Measurements from ENCODE around the gene MALT1. TPM values are rescaled to one million over a fixed set of nuclear protein-coding genes. Genes with fewer than 3 reads are reported as not detected.
"Not testable (repeated sequence)": the region's sequence is repeated elsewhere in the genome, so short reads cannot be mapped to it uniquely, and the experiment has no call there.

The MALT1 gene
- total RNA-seq, 1 experiment from 2014 or later: 24.0 TPM

DNA sequence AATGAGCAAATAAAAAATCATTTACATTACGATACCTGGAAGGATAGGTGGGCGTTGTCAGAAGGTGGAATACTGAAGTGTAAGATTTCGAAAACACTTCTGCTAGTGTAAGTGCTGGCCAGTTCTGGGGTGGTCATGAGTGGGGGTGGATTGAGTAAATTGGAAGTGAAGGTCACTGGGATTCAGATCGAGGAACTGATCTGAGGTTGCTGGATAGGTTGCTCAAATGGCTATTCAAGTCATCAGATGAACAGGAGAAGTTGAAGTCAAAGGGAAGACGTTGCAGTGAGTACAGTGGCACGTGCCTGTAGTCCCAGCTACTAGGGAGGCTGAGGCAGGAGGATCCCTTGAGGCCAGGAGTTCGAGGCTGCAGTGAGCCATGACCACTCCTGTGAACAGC lies 95.7 kb downstream of the MALT1 start:
- peaks cover 9% of the 10 kb centered on the region for H3K4me1 ChIP-seq (replicated peaks)
- H3K4me3 ChIP-seq: no peak overlapping the region
- no peaks in the 10 kb centered on the region for H3K9me3 ChIP-seq (replicated peaks)
- no peak overlapping the region for H3K27ac ChIP-seq
- no peaks in the 10 kb centered on the region; the same call in 1 of the 2 replicates for H3K27me3 ChIP-seq (replicated peaks)
- no peaks in the 10 kb centered on the region for H3K36me3 ChIP-seq
- no peak for DNase-seq (ENCODE audit: low read depth in 1 of 2, low spot score in 2 of 2)

DNA sequence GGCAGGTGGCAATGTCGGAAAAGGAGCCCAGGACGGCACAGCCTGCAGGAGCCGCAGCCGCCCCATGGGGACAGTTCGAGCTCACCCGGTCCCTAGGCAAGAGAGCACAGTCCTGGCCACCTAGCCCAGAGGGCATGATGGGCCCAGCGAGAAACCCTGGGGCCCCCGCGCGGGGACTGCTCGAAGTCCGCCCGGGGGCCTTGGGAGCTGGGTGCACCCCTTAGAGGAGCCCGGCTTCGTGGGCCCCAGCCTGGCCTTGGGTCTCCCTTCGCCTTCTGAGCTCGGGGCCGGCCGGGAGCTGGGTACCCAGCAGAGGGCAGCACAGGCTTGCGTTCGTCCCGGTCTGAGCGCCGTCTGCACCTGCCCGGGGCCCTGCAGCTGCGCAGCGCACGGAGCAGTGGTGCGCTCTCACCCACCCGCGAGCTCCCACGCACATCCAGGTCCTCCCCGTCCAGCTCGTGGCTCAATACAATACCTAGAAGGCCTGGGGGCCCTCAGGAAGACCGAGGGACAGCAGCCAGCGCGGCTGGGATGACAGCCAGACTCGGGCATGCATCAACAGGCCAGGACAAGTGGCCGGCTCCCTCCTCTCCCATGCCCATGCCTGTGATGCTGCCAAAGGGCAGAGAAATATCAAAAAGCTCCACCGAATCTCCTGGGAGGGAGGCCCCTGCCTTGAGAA lies 97.2 kb downstream of the MALT1 start:
- Histone ChIP-seq H3K4me3 (no peak overlapping the region), H3K27ac (no peak overlapping the region), H3K9me3 (replicated peaks) (peaks cover 2% of the 10 kb centered on the region; the same call in 1 of the 2 replicates), H3K36me3 (no peaks in the 10 kb centered on the region), H3K27me3 (replicated peaks) (no peaks in the 10 kb centered on the region; the same call in 1 of the 2 replicates), H3K4me1 (replicated peaks) (peaks cover 7% of the 10 kb centered on the region)
- DNase-seq (ENCODE audit: low read depth in 1 of 2, low spot score in 2 of 2): peak; percentile 73

GRCh38 chr18:58769321-58769720 lies 98.1 kb downstream of the MALT1 start:
- Histone ChIP-seq H3K36me3 (no peaks in the 10 kb centered on the region), H3K27me3 (replicated peaks) (no peaks in the 10 kb centered on the region; the same call in 1 of the 2 replicates), H3K4me3 (no peak overlapping the region), H3K9me3 (replicated peaks) (peaks cover 3% of the 10 kb centered on the region; the same call in 1 of the 2 replicates), H3K4me1 (replicated peaks) (peaks cover 10% of the 10 kb centered on the region), H3K27ac (no peak overlapping the region)
- DNase-seq (ENCODE audit: low read depth in 1 of 2, low spot score in 2 of 2): no peak

DNA sequence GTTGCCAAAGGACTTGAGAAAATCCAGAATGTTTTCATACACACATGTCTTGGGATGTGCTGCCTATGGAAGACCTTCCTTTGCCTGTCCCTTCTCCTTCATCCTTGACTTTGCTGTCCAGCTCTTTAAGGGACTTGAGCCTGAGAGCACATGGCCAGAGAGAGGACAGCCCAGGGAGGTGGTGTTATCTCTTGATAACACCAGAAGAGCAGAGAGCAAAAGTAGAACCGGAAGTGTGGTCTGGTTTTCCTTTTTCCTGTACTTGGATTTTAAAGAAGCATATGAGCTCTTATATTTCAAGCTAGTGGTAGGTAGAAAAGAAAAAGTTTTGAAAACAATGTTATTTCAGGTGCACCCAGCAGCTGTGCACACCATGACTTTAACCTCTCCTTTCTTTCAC lies 99.3 kb downstream of the MALT1 start:
- H3K9me3 ChIP-seq (replicated peaks): peaks cover 3% of the 10 kb centered on the region; the same call in 1 of the 2 replicates
- DNase-seq (ENCODE audit: low read depth in 1 of 2, low spot score in 2 of 2): no peak
- H3K27ac ChIP-seq: no peak overlapping the region
- peaks cover 19% of the 10 kb centered on the region for H3K4me1 ChIP-seq (replicated peaks)
- no peaks in the 10 kb centered on the region for H3K36me3 ChIP-seq
- no peak overlapping the region for H3K4me3 ChIP-seq
- no peaks in the 10 kb centered on the region for H3K27me3 ChIP-seq (replicated peaks)

- no peaks in the 10 kb centered on the region for H3K27me3 ChIP-seq (replicated peaks)
- no peak overlapping the region for H3K4me3 ChIP-seq
- peaks cover 3% of the 10 kb centered on the region; the same call in 1 of the 2 replicates for H3K9me3 ChIP-seq (replicated peaks)
- H3K36me3 ChIP-seq: no peaks in the 10 kb centered on the region
- H3K4me1 ChIP-seq (replicated peaks): peaks cover 19% of the 10 kb centered on the region
- DNase-seq (ENCODE audit: low read depth in 1 of 2, low spot score in 2 of 2): no peak
- no peak overlapping the region for H3K27ac ChIP-seq
Measured at GRCh38 chr18:58772161-58772560, 100.9 kb downstream of the MALT1 start.

DNA sequence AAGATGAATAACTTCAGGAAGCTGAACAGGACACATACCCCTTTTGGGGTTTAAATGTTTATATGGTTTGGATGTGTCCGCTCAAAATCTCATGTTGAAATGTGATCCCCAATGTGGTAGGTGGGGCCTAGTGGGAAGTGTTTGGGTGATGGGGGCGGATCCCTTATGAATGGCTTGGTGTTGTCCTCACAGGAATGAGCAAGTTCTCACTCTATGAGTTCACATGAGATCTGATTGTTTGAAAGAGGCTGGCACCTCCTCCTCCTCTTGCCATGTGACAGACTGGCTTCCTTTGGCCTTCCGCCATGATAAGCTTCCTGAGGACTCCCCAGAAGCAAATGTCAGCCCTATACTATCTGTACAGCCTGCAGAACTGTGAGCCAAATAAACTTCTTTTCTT lies 104.8 kb downstream of the MALT1 start:
- H3K27ac ChIP-seq: no peak overlapping the region
- H3K4me1 ChIP-seq (replicated peaks): peaks cover 11% of the 10 kb centered on the region
- H3K9me3 ChIP-seq (replicated peaks): peaks cover 3% of the 10 kb centered on the region; the same call in 1 of the 2 replicates
- H3K27me3 ChIP-seq (replicated peaks): no peaks in the 10 kb centered on the region
- no peaks in the 10 kb centered on the region for H3K36me3 ChIP-seq
- no peak for DNase-seq (ENCODE audit: low read depth in 1 of 2, low spot score in 2 of 2)
- H3K4me3 ChIP-seq: no peak overlapping the region

DNA sequence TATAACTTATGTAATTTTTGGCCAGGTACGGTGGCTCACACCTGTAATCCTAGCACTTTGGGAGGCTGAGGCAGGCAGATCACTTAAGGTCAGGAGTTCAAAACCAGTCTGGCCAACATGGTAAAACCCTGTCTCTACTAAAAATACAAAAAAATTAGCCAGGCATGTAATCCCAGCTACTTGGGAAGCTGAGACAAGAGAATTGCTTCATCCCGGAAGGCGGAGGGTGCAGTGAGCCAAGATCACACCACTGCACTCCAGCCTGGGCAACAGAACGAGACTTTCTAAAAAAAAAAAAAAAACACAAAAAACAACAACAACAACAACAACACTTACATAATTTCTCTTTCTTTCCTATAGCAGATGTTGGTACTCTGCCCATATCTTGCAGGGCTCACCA lies 105.3 kb downstream of the MALT1 start:
- not testable (repeated sequence) for H3K27ac ChIP-seq; H3K9me3 ChIP-seq (replicated peaks); H3K4me3 ChIP-seq; H3K27me3 ChIP-seq (replicated peaks); H3K36me3 ChIP-seq; DNase-seq (ENCODE audit: low read depth in 1 of 2, low spot score in 2 of 2)
- H3K4me1 ChIP-seq (replicated peaks): peaks cover 14% of the 10 kb centered on the region

GRCh38 chr18:58777471-58777870 lies 106.2 kb downstream of the MALT1 start:
- peaks cover 19% of the 10 kb centered on the region for H3K4me1 ChIP-seq (replicated peaks)
- no peak overlapping the region for H3K4me3 ChIP-seq
- DNase-seq (ENCODE audit: low read depth in 1 of 2, low spot score in 2 of 2): no peak
- no peak overlapping the region for H3K27ac ChIP-seq
- peaks cover 3% of the 10 kb centered on the region; the same call in 1 of the 2 replicates for H3K9me3 ChIP-seq (replicated peaks)
- no peaks in the 10 kb centered on the region for H3K36me3 ChIP-seq
- no peaks in the 10 kb centered on the region for H3K27me3 ChIP-seq (replicated peaks)

GRCh38 chr18:58779529-58779928 lies 108.3 kb downstream of the MALT1 start:
- Histone ChIP-seq H3K4me3 (no peak overlapping the region), H3K9me3 (replicated peaks) (no peaks in the 10 kb centered on the region), H3K27me3 (replicated peaks) (no peaks in the 10 kb centered on the region), H3K4me1 (replicated peaks) (peaks cover 18% of the 10 kb centered on the region), H3K27ac (no peak overlapping the region), H3K36me3 (no peaks in the 10 kb centered on the region)
- no peak for DNase-seq (ENCODE audit: low read depth in 1 of 2, low spot score in 2 of 2)

- peaks cover 18% of the 10 kb centered on the region for H3K4me1 ChIP-seq (replicated peaks)
- no peaks in the 10 kb centered on the region for H3K36me3 ChIP-seq
- H3K27ac ChIP-seq: no peak overlapping the region
- DNase-seq (ENCODE audit: low read depth in 1 of 2, low spot score in 2 of 2): no peak
- H3K9me3 ChIP-seq (replicated peaks): no peaks in the 10 kb centered on the region
- no peak overlapping the region for H3K4me3 ChIP-seq
- H3K27me3 ChIP-seq (replicated peaks): no peaks in the 10 kb centered on the region
Measured at GRCh38 chr18:58780045-58780444, 108.8 kb downstream of the MALT1 start.

DNA sequence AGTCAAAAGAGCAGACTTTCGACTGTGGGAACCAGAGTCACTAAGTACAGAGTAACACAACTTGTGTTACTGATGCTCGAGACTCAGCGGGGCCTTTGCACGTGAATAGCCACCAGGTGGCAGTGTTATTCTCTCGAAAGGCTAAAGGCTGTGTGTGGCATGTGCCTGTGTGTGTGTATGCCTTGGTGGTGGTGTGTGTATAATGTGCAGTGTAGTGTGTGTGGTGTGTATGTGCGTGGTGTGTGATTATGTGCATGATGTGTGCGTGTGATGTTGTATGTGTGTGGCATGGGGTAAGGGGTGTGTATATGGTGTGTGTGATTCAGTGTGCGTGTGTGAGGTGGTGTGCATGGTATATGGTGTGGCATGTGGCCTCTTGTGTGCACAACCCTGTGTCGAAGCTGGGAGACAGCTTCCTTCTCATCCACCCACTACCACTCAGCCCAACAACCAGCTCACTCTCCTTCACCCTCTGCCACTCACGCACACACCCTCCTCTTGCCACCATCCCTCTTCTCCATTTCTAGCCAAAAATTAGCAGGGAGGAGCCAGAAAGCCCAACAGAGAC lies 110.4 kb downstream of the MALT1 start:
- peak; percentile 70 to 74 for DNase-seq (ENCODE audit: low read depth in 1 of 2, low spot score in 2 of 2)
- H3K4me1 ChIP-seq (replicated peaks): peaks cover 33% of the 10 kb centered on the region
- H3K27me3 ChIP-seq (replicated peaks): no peaks in the 10 kb centered on the region
- no peak overlapping the region for H3K27ac ChIP-seq
- no peaks in the 10 kb centered on the region for H3K9me3 ChIP-seq (replicated peaks)
- no peaks in the 10 kb centered on the region for H3K36me3 ChIP-seq
- no peak overlapping the region for H3K4me3 ChIP-seq

- H3K9me3 ChIP-seq (replicated peaks): no peaks in the 10 kb centered on the region
- no peaks in the 10 kb centered on the region for H3K27me3 ChIP-seq (replicated peaks)
- DNase-seq (ENCODE audit: low read depth in 1 of 2, low spot score in 2 of 2): peak; percentile 65 to 66
- H3K27ac ChIP-seq: peak overlapping the region; percentile 99
- no peaks in the 10 kb centered on the region for H3K36me3 ChIP-seq
- no peak overlapping the region for H3K4me3 ChIP-seq
- H3K4me1 ChIP-seq (replicated peaks): peaks cover 63% of the 10 kb centered on the region
Measured at GRCh38 chr18:58784601-58785137, 113.4 kb downstream of the MALT1 start.

DNA sequence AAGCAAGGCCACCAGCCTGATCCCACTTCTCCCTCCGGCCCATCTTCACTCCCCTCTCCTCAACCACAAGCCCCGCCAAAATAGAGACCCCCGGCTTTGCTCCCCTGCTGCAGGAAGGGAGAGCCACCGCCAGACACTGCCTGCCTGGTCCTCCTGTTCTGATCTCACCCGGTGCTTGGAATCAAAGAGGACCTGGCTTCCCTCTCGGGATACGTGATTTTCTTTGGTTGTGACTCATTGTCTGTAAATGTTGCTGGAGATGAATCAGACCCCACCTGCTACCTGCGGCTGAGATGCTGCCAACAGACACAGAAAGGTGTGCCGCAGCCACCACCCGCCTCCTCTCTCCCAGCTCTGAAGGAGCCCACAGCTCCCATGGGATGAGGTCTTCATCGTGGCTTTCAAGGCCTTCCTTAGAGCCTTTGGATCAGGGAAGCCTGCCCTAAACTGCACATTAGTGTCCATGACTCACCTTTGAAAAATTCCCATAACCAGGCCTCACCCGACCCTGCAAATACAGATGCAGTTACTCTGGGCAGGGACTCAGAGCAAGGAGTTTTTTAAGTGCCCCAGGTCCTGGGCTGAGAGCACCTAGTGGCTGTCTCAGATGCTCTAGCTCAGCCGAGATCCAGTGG lies 114.0 kb downstream of the MALT1 start:
- Histone ChIP-seq H3K27me3 (replicated peaks) (no peaks in the 10 kb centered on the region), H3K9me3 (replicated peaks) (no peaks in the 10 kb centered on the region), H3K36me3 (no peaks in the 10 kb centered on the region), H3K4me1 (replicated peaks) (peaks cover 69% of the 10 kb centered on the region), H3K4me3 (no peak overlapping the region), H3K27ac (peak overlapping the region; percentile 99)
- DNase-seq (ENCODE audit: low read depth in 1 of 2, low spot score in 2 of 2): peak; percentile 90 to 92

GRCh38 chr18:58785870-58786269 lies 114.6 kb downstream of the MALT1 start:
- Histone ChIP-seq H3K4me3 (no peak overlapping the region), H3K9me3 (replicated peaks) (no peaks in the 10 kb centered on the region), H3K27ac (peak overlapping the region; percentile 99), H3K27me3 (replicated peaks) (no peaks in the 10 kb centered on the region), H3K36me3 (no peaks in the 10 kb centered on the region), H3K4me1 (replicated peaks) (peaks cover 72% of the 10 kb centered on the region)
- no peak for DNase-seq (ENCODE audit: low read depth in 1 of 2, low spot score in 2 of 2)
